HG03196 (cell line): Measurements from ENCODE around the gene DNAI7.

Source experiments
- ATAC-seq: cut with Tn5 transposase; IDR thresholded peaks from one replicate; pipeline ENCODE4 v1.9.1; 2021; ENCODE audit not compliant: unreplicated experiment

The DNAI7 gene, protein sequence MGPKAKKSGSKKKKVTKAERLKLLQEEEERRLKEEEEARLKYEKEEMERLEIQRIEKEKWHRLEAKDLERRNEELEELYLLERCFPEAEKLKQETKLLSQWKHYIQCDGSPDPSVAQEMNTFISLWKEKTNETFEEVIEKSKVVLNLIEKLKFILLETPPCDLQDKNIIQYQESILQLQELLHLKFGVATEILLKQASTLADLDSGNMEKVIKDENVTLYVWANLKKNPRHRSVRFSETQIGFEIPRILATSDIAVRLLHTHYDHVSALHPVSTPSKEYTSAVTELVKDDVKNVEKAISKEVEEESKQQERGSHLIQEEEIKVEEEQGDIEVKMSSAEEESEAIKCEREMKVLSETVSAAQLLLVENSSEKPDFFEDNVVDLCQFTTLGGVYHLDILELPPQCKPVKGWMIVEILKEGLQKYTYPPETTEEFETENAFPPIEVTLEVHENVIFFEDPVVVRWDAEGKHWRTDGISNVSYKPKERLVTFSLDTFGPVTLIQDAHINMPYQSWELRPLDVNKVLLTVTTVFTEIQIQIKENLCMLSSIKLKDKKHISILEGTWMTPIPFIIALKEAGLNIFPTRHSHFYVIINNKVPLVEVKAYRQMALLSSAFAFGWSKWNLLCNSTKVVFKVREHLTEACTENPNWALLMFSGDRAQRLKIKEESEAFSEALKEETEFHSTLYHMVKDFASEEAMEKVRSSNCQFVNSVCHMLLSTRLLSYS

DNA sequence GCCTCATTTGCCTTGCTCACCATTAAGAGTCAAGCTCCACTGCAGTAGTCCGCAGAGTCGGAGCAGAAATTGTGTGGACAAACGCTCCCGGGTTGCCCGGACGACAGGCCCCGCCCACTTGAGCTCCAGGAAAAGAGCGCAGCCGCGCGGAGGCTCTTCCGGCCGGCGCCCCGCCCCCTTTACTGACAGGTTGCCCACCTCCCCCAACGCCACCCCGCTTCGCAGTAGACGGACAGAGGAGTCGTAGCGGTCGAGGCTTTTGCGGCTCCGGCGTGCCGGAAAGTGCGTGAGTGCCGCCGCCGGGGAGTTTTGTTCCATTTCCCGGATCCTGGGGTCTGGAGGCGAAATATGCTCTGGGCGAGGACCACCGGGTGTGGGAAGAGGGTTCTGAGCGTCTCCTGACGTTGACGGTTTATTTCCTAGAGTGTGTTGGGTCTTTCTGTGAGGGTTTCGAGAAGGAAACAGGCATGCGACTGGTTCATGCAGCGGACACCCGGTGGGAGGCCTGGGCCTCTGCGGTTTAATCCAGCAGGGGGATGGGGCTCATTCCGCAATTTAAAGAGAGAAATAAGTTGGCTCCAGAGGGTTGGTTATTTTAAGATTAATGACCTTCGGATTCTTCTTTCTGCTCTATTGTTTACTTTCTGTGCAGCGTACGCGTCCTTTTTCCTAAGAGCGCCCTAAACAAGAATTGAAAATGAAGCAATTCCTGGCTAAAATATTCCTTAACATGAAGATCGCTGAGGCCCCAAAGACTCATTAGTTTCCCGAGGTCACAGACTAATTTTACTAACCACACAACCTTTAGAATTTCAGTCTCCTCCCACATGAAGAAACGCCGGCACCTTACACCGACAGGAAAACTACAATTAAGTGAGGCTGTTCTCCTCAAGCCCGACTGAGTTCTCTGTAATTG is at the start of gene DNAI7, which contains the start of gene ETFRF1:
Gene DNAI7 (minus strand): TSS at position 105 of the 916 bp plus-strand sequence. CDS start 82 bp downstream, at position 23.
Gene ETFRF1 (plus strand): TSS at position 182 of the 916 bp plus-strand sequence. CDS start 8,720 bp downstream, outside the sequence.
- peak; percentile 95 for ATAC-seq

DNA sequence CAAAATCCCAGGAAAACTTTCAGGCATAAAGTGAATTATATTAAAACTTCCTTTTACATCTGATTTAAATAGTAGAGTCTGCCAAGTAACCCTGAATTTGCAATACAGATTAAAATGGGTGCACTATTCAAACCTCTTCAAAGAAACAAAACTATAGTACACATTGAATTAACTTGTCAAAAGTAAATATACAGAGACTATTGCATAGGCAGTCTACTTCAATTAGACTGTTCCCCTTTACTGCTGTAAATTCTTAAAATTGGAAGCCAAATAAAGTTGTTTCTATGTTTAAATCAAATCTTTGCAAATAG is 48.7 kb upstream of the DNAI7 start:
- ATAC-seq, result no peak

DNA sequence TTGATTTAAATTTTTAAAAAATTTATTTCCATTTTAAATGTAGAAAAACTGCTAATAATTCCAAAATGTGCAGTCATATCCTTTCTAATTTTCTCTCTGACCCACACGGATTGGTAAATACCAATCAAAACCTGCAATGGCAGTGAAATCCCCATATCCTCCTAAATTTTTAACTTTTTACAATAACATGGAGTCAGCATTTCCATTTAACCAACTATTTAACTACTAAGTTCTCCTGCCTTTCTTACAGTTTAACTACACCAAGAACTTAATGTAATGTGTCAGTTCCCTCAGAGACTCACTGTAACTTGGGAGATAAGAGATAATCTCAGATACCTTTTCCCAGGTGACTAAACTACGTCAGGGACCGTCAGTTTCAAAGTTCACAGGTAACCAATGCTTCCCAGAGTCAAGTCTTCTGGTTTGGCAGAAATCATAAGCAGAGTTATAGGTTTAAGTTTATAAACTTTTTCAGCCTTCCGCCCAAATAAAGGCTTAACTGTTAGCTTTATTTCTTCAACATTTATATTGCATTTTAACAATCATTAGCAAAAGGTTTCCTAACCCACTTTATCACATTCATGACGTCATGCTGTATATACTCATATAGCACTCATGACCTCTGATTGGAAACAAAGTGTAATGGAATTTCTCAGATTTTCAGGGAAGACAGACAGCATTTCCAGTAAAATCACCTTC is 48.2 kb upstream of the DNAI7 start:
- ATAC-seq, result no peak

DNA sequence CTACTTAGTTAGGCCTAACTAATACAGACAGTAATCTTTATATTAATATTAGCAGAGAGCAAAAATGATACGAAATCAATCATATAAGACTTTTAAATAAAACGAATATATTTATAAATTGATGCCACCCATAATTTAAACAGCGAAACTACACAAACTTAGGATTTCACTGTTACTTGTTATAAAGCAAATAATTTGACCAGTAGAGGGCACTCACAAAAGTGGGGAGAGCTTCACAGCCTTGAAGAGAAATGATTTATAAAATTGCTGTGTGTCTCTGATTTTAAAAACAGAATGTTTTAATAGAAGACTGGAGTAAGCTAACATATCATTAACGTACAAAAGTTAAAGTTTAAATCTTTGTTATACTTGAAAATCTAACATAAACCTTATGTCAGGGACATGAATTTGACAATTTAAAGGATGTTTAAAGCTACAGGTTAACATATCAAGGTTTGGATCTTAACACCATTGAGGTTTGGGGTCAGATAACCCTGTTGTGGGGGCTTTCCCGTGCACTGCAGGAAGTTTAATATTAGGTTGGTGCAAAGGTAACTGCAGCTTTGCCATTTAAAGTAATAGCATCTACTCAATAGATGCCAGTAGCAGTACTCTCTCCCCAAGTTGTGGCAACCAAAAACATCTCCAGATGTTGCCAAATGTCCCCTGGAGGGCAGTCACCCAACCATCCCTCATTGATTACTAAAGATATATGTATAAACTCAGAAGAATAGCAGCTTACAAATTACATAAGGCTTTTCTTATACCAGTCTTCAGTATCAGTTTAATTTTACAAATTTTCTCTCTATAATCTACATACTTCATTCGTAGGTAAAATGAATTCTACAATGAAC is 46.4 kb upstream of the DNAI7 start:
- no peak for ATAC-seq

- no peak for ATAC-seq
These were observed 41.7 kb upstream of the DNAI7 start for GRCh38 chr12:25236626-25237025.

DNA sequence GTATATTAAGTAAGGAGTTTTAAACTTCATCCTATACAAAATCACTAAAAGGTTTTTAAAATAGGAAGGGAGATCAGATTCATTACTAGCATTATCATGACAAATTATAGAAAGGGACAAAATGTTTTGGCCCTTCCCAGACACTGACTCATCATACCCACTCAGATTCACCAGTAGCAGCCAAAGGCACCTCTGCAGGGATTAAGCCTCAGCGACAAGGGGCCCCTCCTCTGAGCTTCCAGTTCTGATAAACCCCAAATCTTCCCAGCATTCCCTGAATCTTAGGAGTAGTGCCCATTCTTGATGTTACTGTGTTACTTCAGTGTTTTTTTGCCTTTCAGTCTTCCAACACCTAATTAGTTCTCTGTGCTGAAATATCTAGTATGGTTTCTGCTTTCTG is 41.2 kb upstream of the DNAI7 start:
- ATAC-seq, result no peak

GRCh38 chr12:25213338-25213737 is 18.4 kb upstream of the DNAI7 start:
- ATAC-seq, result no peak

GRCh38 chr12:25208554-25208953 is 13.6 kb upstream of the DNAI7 start:
- ATAC-seq, result no peak

DNA sequence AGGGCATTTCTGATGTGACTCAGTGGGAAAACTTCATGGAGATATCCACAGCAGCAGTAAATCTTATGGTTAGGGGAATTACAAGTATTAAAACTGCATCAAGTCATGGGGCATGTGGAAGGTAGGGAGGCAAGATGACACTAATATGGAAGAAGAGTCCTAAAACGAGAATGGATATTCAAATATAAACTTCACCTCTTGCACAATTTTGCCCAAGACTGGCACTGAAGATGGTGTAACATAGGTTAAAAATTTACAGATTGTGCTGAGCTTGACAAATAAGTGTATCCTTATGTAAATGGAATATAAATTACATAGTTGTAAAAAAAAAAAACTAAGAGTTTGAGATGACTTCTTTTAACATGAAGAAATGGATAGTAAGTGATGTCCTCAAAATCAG is 12.9 kb upstream of the DNAI7 start:
- no peak for ATAC-seq

- ATAC-seq, result no peak
These were observed 12.5 kb upstream of the DNAI7 start for GRCh38 chr12:25207411-25207810.

DNA sequence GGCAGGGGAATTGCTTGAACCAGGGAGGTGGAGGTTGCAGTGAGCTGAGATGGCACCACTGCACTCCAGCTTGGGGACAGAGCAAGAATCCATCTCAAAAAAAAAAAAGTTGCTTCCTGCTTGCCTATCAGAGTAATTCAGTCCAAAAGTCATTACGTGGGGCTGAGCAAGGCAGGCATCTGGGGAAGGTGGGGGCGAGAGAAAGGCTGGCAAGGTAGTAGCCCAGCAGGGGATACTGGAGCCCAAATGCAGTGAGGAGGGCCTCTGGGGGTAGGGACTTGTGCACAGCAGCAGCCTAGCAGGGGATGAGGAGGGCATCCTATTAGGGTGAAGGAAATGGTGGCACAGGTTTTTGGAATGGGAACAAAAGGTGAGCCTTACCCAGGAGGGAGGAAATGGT is 7.2 kb upstream of the DNAI7 start:
- ATAC-seq, result no peak

DNA sequence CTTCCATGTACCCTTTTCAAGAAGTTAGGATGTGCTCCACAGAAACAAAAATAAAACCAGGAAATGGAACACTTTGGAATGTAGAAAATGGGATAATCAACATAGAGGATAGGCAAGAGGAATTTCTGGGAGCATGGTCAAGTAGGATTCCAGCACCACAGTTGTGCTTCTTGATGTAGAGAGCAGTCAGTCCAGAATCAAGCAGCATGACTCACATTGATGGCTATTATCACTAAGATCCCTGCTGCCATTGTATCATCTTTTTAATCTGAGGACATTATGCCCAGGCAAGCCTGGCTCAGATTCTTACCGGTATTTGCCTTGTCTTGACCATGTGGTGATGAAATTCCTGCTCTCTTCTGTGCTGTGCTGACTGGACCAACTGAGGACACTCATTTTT is 5.7 kb upstream of the DNAI7 start:
- no peak for ATAC-seq

DNA sequence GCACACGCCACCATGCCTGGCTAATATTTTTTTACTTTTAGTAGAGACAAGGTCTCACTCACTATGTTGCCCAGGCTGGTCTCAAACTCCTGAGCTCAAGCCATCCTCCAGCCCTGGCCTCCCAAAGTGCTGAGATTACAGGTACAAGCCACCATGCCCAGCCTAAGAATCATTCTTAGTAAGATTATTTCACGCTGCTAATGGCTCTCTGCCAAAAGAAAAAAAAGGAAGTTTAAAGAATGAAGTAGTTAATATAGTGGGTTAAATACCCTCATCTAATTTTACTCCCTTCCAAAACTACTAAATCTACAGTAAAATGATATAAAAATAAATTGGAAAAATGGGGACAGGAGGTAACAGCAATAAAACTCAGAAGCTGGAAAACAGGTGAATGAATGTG is 2.6 kb upstream of the DNAI7 start:
- no peak for ATAC-seq

DNA sequence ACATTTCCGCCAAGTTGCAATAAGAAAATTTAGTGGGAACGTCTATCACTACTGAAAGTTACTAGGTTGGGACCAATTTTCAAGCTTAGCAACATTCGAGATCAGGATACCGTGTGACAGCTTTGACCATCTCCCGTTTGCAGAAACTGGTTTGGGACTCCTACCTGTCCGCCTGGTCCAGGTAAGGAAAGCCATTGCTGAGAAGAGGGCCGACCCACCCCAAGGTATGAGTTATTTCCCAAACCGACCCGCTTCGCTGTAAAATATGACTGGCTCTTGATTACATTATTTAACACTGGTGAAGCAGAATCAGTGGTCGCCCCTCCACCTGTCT is 271 bp downstream of the DNAI7 start:
- ATAC-seq, result no peak

DNA sequence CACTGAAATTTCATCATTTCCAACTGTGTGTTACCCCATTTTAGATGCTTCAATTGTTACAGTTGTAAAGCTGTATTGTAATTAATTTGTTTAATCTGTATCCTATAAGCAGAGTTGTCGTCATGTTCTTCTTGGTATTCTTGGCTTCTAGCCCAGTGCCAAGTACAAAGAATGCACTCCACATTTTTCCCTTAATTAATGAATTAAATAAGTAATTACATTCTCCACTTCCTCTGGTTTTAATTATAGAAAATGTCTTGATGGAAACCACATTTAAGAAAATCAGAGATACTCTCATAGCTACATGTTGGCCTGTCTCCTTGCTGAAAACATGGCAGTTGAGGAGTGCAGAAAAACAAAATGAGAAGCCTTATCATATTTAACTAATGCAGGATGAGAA is 746 bp downstream of the DNAI7 start:
- no peak for ATAC-seq

- ATAC-seq, result no peak
These were observed 4.2 kb downstream of the DNAI7 start for GRCh38 chr12:25190793-25191192.

DNA sequence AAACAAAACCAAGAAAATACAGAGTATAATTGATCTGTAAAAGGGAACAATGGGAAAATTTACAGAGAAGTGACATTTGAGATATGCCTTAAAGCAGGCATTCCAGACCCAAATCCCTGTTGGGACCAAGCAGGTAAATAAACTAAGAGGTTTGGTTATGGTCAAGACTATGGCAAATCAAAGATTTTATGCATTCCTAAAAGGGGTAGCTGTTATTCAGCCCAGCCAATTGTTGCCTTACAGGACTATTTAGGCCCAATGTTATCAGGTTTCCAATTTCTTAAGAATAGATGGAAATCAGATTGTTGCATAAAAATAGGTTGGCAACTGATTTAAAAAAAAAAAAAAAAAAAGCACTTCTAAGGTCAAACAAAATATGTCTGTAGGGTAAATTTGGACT is 5.3 kb downstream of the DNAI7 start:
- ATAC-seq, result no peak

GRCh38 chr12:25187781-25188180 is 7.2 kb downstream of the DNAI7 start:
- ATAC-seq, result no peak

DNA sequence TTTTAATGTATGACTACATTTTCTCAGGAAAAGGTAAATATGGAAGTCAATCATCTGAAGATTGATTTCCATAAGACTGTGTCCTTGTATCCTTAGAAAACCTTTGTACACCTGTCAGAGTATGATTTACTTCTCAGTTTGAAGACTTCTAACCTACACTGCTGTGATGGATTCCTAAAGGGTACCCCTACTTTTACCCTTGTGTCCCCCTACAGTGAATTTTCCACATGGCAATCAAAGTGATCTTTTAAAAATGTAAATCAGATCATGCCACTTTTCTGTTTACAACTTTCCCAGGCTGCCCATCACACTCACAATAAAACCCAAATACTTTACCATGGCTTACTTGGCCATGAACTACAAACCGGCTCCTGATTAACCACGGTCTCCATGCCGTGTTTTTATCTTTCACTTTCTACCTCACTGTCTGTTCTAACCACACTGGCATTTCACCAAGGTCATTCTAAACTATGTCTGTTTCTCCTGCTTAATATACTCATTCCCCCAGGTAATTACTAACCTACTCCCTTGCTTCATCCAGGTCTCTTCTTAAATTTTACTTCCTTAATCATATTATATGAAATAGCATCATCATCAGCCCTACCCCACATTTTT is 8.1 kb downstream of the DNAI7 start:
- ATAC-seq, result peak; percentile 75
